HepG2 (cell line): ENCODE results near the gene TOP2A. TPM values are rescaled to one million over a fixed set of nuclear protein-coding genes. Genes with fewer than 3 reads are reported as not detected.
A peak's percentile ranks its signal among the peaks of the same experiment; 100 is the strongest.

Source experiments
- ARNT ChIP-seq: fragments of 450-650 bp; IDR thresholded peaks from 2 replicates; pipeline ENCODE4 v1.6.1; 2017
- ATF2 ChIP-seq: sonication (generic); formaldehyde crosslinking; IDR thresholded peaks from 2 replicates; pipeline ENCODE4 v1.4.0; 2020; ENCODE audit warnings: missing genetic modification reagents
- ESRRA ChIP-seq: sonication (generic); formaldehyde crosslinking; IDR thresholded peaks from 2 replicates; pipeline ENCODE4 v1.5.1; 2020; ENCODE audit warnings: mild to moderate bottlenecking, low read depth, missing genetic modification reagents
- FLYWCH1 ChIP-seq: sonication (generic); formaldehyde crosslinking; IDR thresholded peaks from 2 replicates; pipeline ENCODE4 v1.8.1; 2023; ENCODE audit warnings: mild to moderate bottlenecking, missing genetic modification reagents
- FOXA3 ChIP-seq: IDR thresholded peaks from 2 replicates; pipeline ENCODE4 v1.6.1; 2016; ENCODE audit warnings: missing genetic modification reagents, missing compliant biosample characterization
- GLI4 ChIP-seq: sonication (generic); formaldehyde crosslinking; IDR thresholded peaks from 2 replicates; pipeline ENCODE4 v1.5.1; 2020; ENCODE audit warnings: missing genetic modification reagents, mild to moderate bottlenecking, moderate library complexity, borderline replicate concordance
- KLF6 ChIP-seq: IDR thresholded peaks from 2 replicates; pipeline ENCODE4 v1.8.0; 2016; ENCODE audit warnings: missing biosample characterization, missing genetic modification reagents
- MTA1 ChIP-seq: sonication (generic); formaldehyde crosslinking; IDR thresholded peaks from 2 replicates; pipeline ENCODE4 v1.4.0; 2020; ENCODE audit warnings: missing genetic modification reagents, mild to moderate bottlenecking, borderline replicate concordance
- NPAS2 ChIP-seq: sonication (generic); formaldehyde crosslinking; IDR thresholded peaks from 2 replicates; pipeline ENCODE4 v1.8.0; 2022; ENCODE audit warnings: mild to moderate bottlenecking, missing genetic modification reagents, borderline replicate concordance
- NR2F2 ChIP-seq: IDR thresholded peaks from 2 replicates; pipeline ENCODE4 v1.6.1; 2012; ENCODE audit warnings: low read depth, inconsistent platforms, borderline replicate concordance
- SATB2 ChIP-seq: sonication (generic); formaldehyde crosslinking; IDR thresholded peaks from 2 replicates; pipeline ENCODE4 v1.5.0; 2020; ENCODE audit warnings: missing genetic modification reagents
- YEATS2 ChIP-seq: sonication (generic); formaldehyde crosslinking; IDR thresholded peaks from 2 replicates; pipeline ENCODE4 v1.4.0; 2020; ENCODE audit warnings: missing genetic modification reagents, borderline replicate concordance
- ZC3H4 ChIP-seq: sonication (generic); formaldehyde crosslinking; IDR thresholded peaks from 2 replicates; pipeline ENCODE4 v1.4.0; 2020; ENCODE audit warnings: missing genetic modification reagents, borderline replicate concordance
- ZFAT ChIP-seq: sonication (generic); formaldehyde crosslinking; conservative IDR thresholded peaks from 2 replicates; pipeline ENCODE4 v1.8.1; 2023; ENCODE audit warnings: missing genetic modification reagents, inconsistent platforms
- ZNF430 ChIP-seq: sonication (generic); formaldehyde crosslinking; IDR thresholded peaks from 2 replicates; pipeline ENCODE4 v1.9.0; 2021; ENCODE audit warnings: mild to moderate bottlenecking, missing genetic modification reagents
- ZNF619 ChIP-seq: sonication (generic); formaldehyde crosslinking; IDR thresholded peaks from 2 replicates; pipeline ENCODE4 v1.4.0; 2020; ENCODE audit warnings: mild to moderate bottlenecking, missing genetic modification reagents
- ZNF776 ChIP-seq: sonication (generic); formaldehyde crosslinking; IDR thresholded peaks from 2 replicates; pipeline ENCODE4 v1.4.0; 2020; ENCODE audit warnings: mild to moderate bottlenecking, missing genetic modification reagents
- ZNF782 ChIP-seq: sonication (generic); formaldehyde crosslinking; IDR thresholded peaks from 2 replicates; pipeline ENCODE4 v1.4.0; 2020; ENCODE audit warnings: missing genetic modification reagents, mild to moderate bottlenecking, borderline replicate concordance
- polyA plus RNA-seq, 8 experiments: library from polyadenylated mRNA; depleted of rRNA in 3 of 8; stranded (reverse) in 7 of 8; unstranded in 1 of 8; fragments of >200 nt; fragmentation: Illumina TruSeq in 4 of 8; extraction: Trizol in 4 of 8; gene quantifications; 2 replicates each; pipeline versions ENCODE4 v1.2.1 to v1.2.3, GENCODE V29; 2011 to 2016; ENCODE audit warnings: low read depth in 4 of 8, missing spikeins in 1 of 8, mixed read lengths in 1 of 8; ENCODE audit not compliant: insufficient read depth in 1 of 8
- total RNA-seq, 5 experiments: library from RNA; depleted of rRNA; stranded (reverse); fragments of >200 nt; fragmentation: Illumina TruSeq; extraction: Trizol; gene quantifications; 2 replicates each; pipeline ENCODE4 v1.2.3, GENCODE V29; 2016; ENCODE audit warnings: low read depth in 1 of 5
- TF ChIP-seq, protein P1 (sequence below): sonication (generic); formaldehyde crosslinking; IDR thresholded peaks from 2 replicates; pipeline ENCODE4 v1.4.0; 2020; ENCODE audit warnings: missing genetic modification reagents; ENCODE audit errors: not compliant biosample characterization
- TF ChIP-seq, protein P2 (sequence below): sonication (generic); formaldehyde crosslinking; IDR thresholded peaks from 2 replicates; pipeline ENCODE4 v1.4.0; 2020; ENCODE audit warnings: low read depth, missing genetic modification reagents
- TF ChIP-seq, protein P3 (sequence below): sonication (generic); formaldehyde crosslinking; IDR thresholded peaks from 2 replicates; pipeline ENCODE4 v1.4.0; 2020; ENCODE audit warnings: mild to moderate bottlenecking, missing genetic modification reagents

The TOP2A gene
- total and polyA plus RNA-seq, 2 of the 13 experiments (the other 11 are each of a cell fraction or from before 2014, with no cell fraction given), result 108 to 327 TPM

DNA sequence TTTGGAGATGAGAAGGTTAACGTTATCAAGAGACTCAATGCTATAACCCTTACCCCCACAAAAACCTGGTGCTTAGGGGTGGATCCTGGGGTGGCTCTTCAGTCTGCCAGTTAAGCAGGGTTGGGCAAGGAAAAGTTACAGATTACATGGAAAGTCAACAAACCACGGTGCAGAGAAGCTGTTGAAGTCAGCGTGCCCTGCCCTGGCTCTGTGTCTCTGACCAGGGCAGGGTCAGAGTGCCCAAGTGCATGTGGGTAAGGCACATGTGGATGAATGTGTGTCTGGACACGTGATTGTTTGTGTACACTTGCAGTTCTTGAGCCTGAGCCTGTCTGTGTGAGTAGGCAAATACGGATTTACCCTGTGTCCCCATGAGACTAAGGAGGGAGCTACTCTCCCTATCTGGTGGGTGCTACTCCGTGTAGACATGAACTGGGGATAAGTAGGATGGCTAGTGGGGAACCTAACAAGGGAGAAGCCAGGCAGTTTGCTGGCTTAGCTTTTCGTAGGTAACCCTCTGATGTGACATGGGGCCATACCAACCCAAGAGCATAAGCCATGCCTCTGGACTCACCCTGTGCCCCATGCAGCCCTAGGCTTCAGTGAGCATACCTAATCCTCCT is 31.1 kb upstream of the TOP2A start (continued):
- TF ChIP-seq, protein P1, sequence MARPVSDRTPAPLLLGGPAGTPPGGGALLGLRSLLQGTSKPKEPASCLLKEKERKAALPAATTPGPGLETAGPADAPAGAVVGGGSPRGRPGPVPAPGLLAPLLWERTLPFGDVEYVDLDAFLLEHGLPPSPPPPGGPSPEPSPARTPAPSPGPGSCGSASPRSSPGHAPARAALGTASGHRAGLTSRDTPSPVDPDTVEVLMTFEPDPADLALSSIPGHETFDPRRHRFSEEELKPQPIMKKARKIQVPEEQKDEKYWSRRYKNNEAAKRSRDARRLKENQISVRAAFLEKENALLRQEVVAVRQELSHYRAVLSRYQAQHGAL (CRISPR knock-in tag), result no peak
- no peak for TF ChIP-seq ZFAT (CRISPR knock-in tag)
- no peak for TF ChIP-seq ZNF782 (CRISPR knock-in tag)
- no peak for TF ChIP-seq GLI4 (CRISPR knock-in tag)
- no peak for TF ChIP-seq ARNT
- peak; percentile 98 for TF ChIP-seq MTA1 (CRISPR knock-in tag)
- TF ChIP-seq ZNF776, result no peak
- peak; percentile 99 for TF ChIP-seq FOXA3 (CRISPR knock-in tag)
- peak; percentile 66 for TF ChIP-seq ATF2 (CRISPR knock-in tag)
- peak; percentile 28; the same call in 1 of the 2 replicates for TF ChIP-seq ESRRA
- no peak for TF ChIP-seq FLYWCH1 (CRISPR knock-in tag)
- 0 out of 2 replicates have a peak, but pooled peaks have one; percentile 61 for TF ChIP-seq ZC3H4
- no peak for TF ChIP-seq SATB2 (CRISPR knock-in tag)
- TF ChIP-seq, protein P2, sequence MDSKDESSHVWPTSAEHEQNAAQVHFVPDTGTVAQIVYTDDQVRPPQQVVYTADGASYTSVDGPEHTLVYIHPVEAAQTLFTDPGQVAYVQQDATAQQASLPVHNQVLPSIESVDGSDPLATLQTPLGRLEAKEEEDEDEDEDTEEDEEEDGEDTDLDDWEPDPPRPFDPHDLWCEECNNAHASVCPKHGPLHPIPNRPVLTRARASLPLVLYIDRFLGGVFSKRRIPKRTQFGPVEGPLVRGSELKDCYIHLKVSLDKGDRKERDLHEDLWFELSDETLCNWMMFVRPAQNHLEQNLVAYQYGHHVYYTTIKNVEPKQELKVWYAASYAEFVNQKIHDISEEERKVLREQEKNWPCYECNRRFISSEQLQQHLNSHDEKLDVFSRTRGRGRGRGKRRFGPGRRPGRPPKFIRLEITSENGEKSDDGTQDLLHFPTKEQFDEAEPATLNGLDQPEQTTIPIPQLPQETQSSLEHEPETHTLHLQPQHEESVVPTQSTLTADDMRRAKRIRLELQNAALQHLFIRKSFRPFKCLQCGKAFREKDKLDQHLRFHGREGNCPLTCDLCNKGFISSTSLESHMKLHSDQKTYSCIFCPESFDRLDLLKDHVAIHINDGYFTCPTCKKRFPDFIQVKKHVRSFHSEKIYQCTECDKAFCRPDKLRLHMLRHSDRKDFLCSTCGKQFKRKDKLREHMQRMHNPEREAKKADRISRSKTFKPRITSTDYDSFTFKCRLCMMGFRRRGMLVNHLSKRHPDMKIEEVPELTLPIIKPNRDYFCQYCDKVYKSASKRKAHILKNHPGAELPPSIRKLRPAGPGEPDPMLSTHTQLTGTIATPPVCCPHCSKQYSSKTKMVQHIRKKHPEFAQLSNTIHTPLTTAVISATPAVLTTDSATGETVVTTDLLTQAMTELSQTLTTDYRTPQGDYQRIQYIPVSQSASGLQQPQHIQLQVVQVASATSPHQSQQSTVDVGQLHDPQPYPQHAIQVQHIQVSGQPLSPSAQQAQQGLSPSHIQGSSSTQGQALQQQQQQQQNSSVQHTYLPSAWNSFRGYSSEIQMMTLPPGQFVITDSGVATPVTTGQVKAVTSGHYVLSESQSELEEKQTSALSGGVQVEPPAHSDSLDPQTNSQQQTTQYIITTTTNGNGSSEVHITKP (CRISPR knock-in tag), result peak; percentile 63
- TF ChIP-seq ZNF430 (CRISPR knock-in tag), result peak; percentile 93
- TF ChIP-seq, protein P3, sequence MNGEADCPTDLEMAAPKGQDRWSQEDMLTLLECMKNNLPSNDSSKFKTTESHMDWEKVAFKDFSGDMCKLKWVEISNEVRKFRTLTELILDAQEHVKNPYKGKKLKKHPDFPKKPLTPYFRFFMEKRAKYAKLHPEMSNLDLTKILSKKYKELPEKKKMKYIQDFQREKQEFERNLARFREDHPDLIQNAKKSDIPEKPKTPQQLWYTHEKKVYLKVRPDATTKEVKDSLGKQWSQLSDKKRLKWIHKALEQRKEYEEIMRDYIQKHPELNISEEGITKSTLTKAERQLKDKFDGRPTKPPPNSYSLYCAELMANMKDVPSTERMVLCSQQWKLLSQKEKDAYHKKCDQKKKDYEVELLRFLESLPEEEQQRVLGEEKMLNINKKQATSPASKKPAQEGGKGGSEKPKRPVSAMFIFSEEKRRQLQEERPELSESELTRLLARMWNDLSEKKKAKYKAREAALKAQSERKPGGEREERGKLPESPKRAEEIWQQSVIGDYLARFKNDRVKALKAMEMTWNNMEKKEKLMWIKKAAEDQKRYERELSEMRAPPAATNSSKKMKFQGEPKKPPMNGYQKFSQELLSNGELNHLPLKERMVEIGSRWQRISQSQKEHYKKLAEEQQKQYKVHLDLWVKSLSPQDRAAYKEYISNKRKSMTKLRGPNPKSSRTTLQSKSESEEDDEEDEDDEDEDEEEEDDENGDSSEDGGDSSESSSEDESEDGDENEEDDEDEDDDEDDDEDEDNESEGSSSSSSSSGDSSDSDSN (CRISPR knock-in tag), result peak; percentile 54
- TF ChIP-seq KLF6 (CRISPR knock-in tag), result peak; percentile 93
- TF ChIP-seq YEATS2 (CRISPR knock-in tag), result peak; percentile 67; the same call in 1 of the 2 replicates
- TF ChIP-seq ZNF619 (CRISPR knock-in tag), result 0 out of 2 replicates have a peak, but pooled peaks have one; percentile 27
- peak; percentile 95 for TF ChIP-seq NPAS2
- TF ChIP-seq NR2F2, result no peak; the same call in 1 of the 2 replicates
